Putamen (tissue), 1 donor: ENCODE data around the gene COX7C.
"Not testable (repeated sequence)": the region's sequence is repeated elsewhere in the genome, so short reads cannot be mapped to it uniquely, and the experiment has no call there.

Experiments used
- DNase-seq: peaks from one replicate; pipeline ENCODE4 v3.0.0-alpha.2; 2016; ENCODE audit warnings: low spot score

COX7C gene

GRCh38 chr5:86617756-86618576 lies at the start of gene COX7C:
Gene COX7C, plus strand, starts transcription at chr5:86617941. Its CDS starts 115 bp downstream, at chr5:86618056.
- peak; percentile 97 for DNase-seq

GRCh38 chr5:86569522-86570426 lies 48.0 kb upstream of the COX7C start:
- DNase-seq = not testable (repeated sequence)

- no peak for DNase-seq
Measured at GRCh38 chr5:86570427-86571083, 47.2 kb upstream of the COX7C start.

- DNase-seq = not testable (repeated sequence)
Measured at GRCh38 chr5:86571109-86571508, 46.6 kb upstream of the COX7C start.

- DNase-seq = no peak
Measured at GRCh38 chr5:86572825-86573517, 44.8 kb upstream of the COX7C start.

- no peak for DNase-seq
Measured at GRCh38 chr5:86579502-86579901, 38.2 kb upstream of the COX7C start.

GRCh38 chr5:86596476-86596875 lies 21.3 kb upstream of the COX7C start:
- DNase-seq = no peak

GRCh38 chr5:86605881-86606280 lies 11.9 kb upstream of the COX7C start:
- peak; percentile 34 for DNase-seq

- DNase-seq = no peak
Measured at GRCh38 chr5:86613455-86613854, 4.3 kb upstream of the COX7C start.

GRCh38 chr5:86617309-86617755 lies 409 bp upstream of the COX7C start:
- DNase-seq = no peak

- no peak for DNase-seq
Measured at GRCh38 chr5:86623785-86624483, 6.2 kb downstream of the COX7C start.

- no peak for DNase-seq
Measured at GRCh38 chr5:86625148-86625547, 7.4 kb downstream of the COX7C start.

GRCh38 chr5:86626149-86626548 lies 8.4 kb downstream of the COX7C start:
- DNase-seq = no peak

GRCh38 chr5:86631165-86631564 lies 13.4 kb downstream of the COX7C start:
- no peak for DNase-seq

GRCh38 chr5:86640998-86641397 lies 23.3 kb downstream of the COX7C start:
- no peak for DNase-seq

- DNase-seq = no peak
Measured at GRCh38 chr5:86644843-86645242, 27.1 kb downstream of the COX7C start.

GRCh38 chr5:86645885-86646284 lies 28.1 kb downstream of the COX7C start:
- no peak for DNase-seq

- DNase-seq = no peak
Measured at GRCh38 chr5:86646671-86647070, 28.9 kb downstream of the COX7C start.

GRCh38 chr5:86649832-86650505 lies 32.2 kb downstream of the COX7C start:
- DNase-seq = no peak

GRCh38 chr5:86660771-86661170 lies 43.0 kb downstream of the COX7C start:
- not testable (repeated sequence) for DNase-seq
